Kidney (tissue), 14 donors: ENCODE data around the gene TBC1D10A. TPM values are rescaled to one million over a fixed set of nuclear protein-coding genes. Genes with fewer than 3 reads are reported as not detected.

ENCODE experiments used
- DNase-seq, 5 donors: peaks; one replicate each; pipeline ENCODE4 v3.0.0-alpha.2; 2013 to 2020
- FAIRE-seq: peaks from 2 replicates; lab custom pipeline; 2012; peaks lifted over from hg19 to GRCh38; lab: Jason Lieb, UNC
- H3K27ac ChIP-seq, 2 donors: one replicate each; pipeline ENCODE4 v1.7.0; 2013; ENCODE audit warnings: low read depth in 2 of 2, low read length in 2 of 2, inconsistent platforms in 1 of 2
- H3K27me3 ChIP-seq: one replicate; pipeline ENCODE4 v1.7.1; 2013; ENCODE audit warnings: low read length, inconsistent platforms; ENCODE audit not compliant: control insufficient read depth, insufficient read depth
- H3K36me3 ChIP-seq, 3 donors: one replicate each; pipeline versions ENCODE4 v1.7.0 to v1.7.1; 2013; ENCODE audit warnings: low read length in 3 of 3, control low read depth in 1 of 3, inconsistent platforms in 1 of 3; ENCODE audit not compliant: insufficient read depth in 3 of 3, control insufficient read depth in 2 of 3
- H3K4me1 ChIP-seq, 3 donors: one replicate each; pipeline versions ENCODE4 v1.7.0 to v1.7.1; 2013; ENCODE audit warnings: low read length in 3 of 3, inconsistent platforms in 1 of 3, low read depth in 1 of 3; ENCODE audit not compliant: control insufficient read depth in 2 of 3, insufficient read depth in 2 of 3
- H3K4me3 ChIP-seq, 3 donors: one replicate each; pipeline versions ENCODE4 v1.7.0 to v1.8.1; 2013; ENCODE audit warnings: low read length in 3 of 3, control low read depth in 1 of 3, inconsistent platforms in 1 of 3
- H3K9ac ChIP-seq, 3 donors: one replicate each; pipeline versions ENCODE4 v1.7.0 to v1.7.1; 2013; ENCODE audit warnings: low read length in 3 of 3, control low read depth in 1 of 3, inconsistent platforms in 1 of 3
- H3K9me3 ChIP-seq, 3 donors: one replicate each; pipeline versions ENCODE4 v1.7.0 to v1.7.1; 2013; ENCODE audit warnings: low read length in 3 of 3, control low read depth in 1 of 3, inconsistent platforms in 1 of 3; ENCODE audit not compliant: control insufficient read depth in 2 of 3, insufficient read depth in 1 of 3
- CTCF ChIP-seq: IDR thresholded peaks from 3 replicates; pipeline ENCODE4 v1.5.1; 2012; ENCODE audit warnings: mild to moderate bottlenecking, moderate library complexity, borderline replicate concordance; ENCODE audit not compliant: insufficient read depth; ENCODE audit errors: extremely low read depth
- intact Hi-C: fragments of 100-400 bp; cut with DNase I; formaldehyde crosslinking; loops from one replicate; pipeline ENCODE4 v1.11.1; 2022
- polyA plus RNA-seq: library from polyadenylated mRNA; stranded (reverse); fragments of 350-450 nt; fragmentation: Illumina TruSeq; extraction: RNeasy Lipid Tissue Mini Kit (QIAGEN cat#74804); gene quantifications from one replicate; pipeline ENCODE4 v1.2.3, GENCODE V29; 2014; ENCODE audit warnings: low read depth, low replicate concordance; ENCODE audit not compliant: insufficient read depth
- total RNA-seq: library from RNA; stranded (reverse); fragmentation: NEBNext Ultra II Directional; extraction: Animal tissue kit (Norgen Biotek cat#: 25700); gene quantifications from one replicate; pipeline ENCODE4 v1.2.1, GENCODE V29; 2021
- donor health status: control.
- donor health status: control.
- donor health status: control.
- donor health status: control.
- donor health status: control.
- donor health status: DM: yes; HTN: yes; CAD: no.
- donor health status: Normal renal cell carcinoma (clear cell type).

Gene TBC1D10A
- total and polyA plus RNA-seq, 2 donors from 2014 or later = 31.0 to 34.5 TPM

GRCh38 chr22:30285176-30285845 lies 41.4 kb downstream of the TBC1D10A start:
- DNase-seq = no peak
- no peak overlapping the region for H3K4me3 ChIP-seq
- peaks cover 0 to 15% (median 3%) of the 10 kb centered on the region in 3 donors for H3K36me3 ChIP-seq
- H3K27me3 ChIP-seq = no peaks in the 10 kb centered on the region
- no peak overlapping the region for H3K9ac ChIP-seq
- peaks cover 0 to 18% (median 18%) of the 10 kb centered on the region in 3 donors for H3K4me1 ChIP-seq
- TF ChIP-seq CTCF = no peak
- FAIRE-seq = no peak
- no peak overlapping the region for H3K27ac ChIP-seq
- intact Hi-C loops = no loop called here
- H3K9me3 ChIP-seq = no peaks in the 10 kb centered on the region

GRCh38 chr22:30284666-30285065 lies 42.1 kb downstream of the TBC1D10A start:
- intact Hi-C loops = no loop called here
- FAIRE-seq = no peak

GRCh38 chr22:30284172-30284571 lies 42.6 kb downstream of the TBC1D10A start:
- Histone ChIP-seq H3K27ac (no peak overlapping the region), H3K9me3 (no peaks in the 10 kb centered on the region), H3K9ac (no peak overlapping the region), H3K4me3 (no peak overlapping the region), H3K27me3 (no peaks in the 10 kb centered on the region), H3K36me3 (peaks cover 0 to 15% (median 3%) of the 10 kb centered on the region in 3 donors), H3K4me1 (peaks cover 0 to 13% (median 12%) of the 10 kb centered on the region in 3 donors)
- DNase-seq (no peak), FAIRE-seq (no peak)
- intact Hi-C loops = no loop called here
- no peak for TF ChIP-seq CTCF

More at GRCh38 chr22:30284666-30285065, 42.1 kb downstream of the TBC1D10A start:
- H3K27me3 ChIP-seq = no peaks in the 10 kb centered on the region
- H3K27ac ChIP-seq = no peak overlapping the region
- H3K9me3 ChIP-seq = no peaks in the 10 kb centered on the region
- no peak for DNase-seq
- H3K9ac ChIP-seq = no peak overlapping the region
- peaks cover 0 to 13% (median 12%) of the 10 kb centered on the region in 3 donors for H3K4me1 ChIP-seq
- no peak overlapping the region for H3K4me3 ChIP-seq
- TF ChIP-seq CTCF = no peak
- H3K36me3 ChIP-seq = peaks cover 0 to 15% (median 3%) of the 10 kb centered on the region in 3 donors

- Histone ChIP-seq H3K27me3 (no peaks in the 10 kb centered on the region), H3K4me3 (no peak overlapping the region), H3K9ac (no peak overlapping the region), H3K9me3 (no peaks in the 10 kb centered on the region), H3K36me3 (peaks cover 0 to 15% (median 3%) of the 10 kb centered on the region in 3 donors), H3K4me1 (peaks cover 0 to 15% (median 12%) of the 10 kb centered on the region in 3 donors), H3K27ac (no peak overlapping the region)
- DNase-seq (no peak), FAIRE-seq (no peak)
- no peak for TF ChIP-seq CTCF
- intact Hi-C loops = no loop called here
Measured at GRCh38 chr22:30283342-30283741, 43.4 kb downstream of the TBC1D10A start.
